Ascending aorta (tissue), 2 donors: ENCODE data around the gene ZNF564. TPM values are rescaled to one million over a fixed set of nuclear protein-coding genes. Genes with fewer than 3 reads are reported as not detected.

Source experiments
- DNase-seq, 2 donors: peaks; one replicate each; pipeline ENCODE4 v3.0.0-alpha.2; 2019; ENCODE audit warnings: low spot score in 2 of 2
- H3K27ac ChIP-seq, 2 donors: fragments of 200-600 bp; sonication (generic); one replicate each; pipeline ENCODE4 v1.5.1; 2016 to 2017; ENCODE audit warnings: mild to moderate bottlenecking in 1 of 2
- H3K27me3 ChIP-seq: fragments of 200-600 bp; sonication (generic); one replicate; pipeline ENCODE4 v1.5.1; 2017
- H3K36me3 ChIP-seq, 2 donors: fragments of 200-600 bp; sonication (generic); one replicate each; pipeline ENCODE4 v1.5.1; 2016
- H3K4me1 ChIP-seq, 2 donors: fragments of 200-600 bp; sonication (generic); one replicate each; pipeline ENCODE4 v1.5.1; 2016 to 2017; ENCODE audit warnings: mild to moderate bottlenecking in 1 of 2
- H3K4me3 ChIP-seq, 2 donors: fragments of 200-600 bp; sonication (generic); one replicate each; pipeline ENCODE4 v1.5.1; 2016 to 2017; ENCODE audit warnings: mild to moderate bottlenecking in 1 of 2
- H3K9me3 ChIP-seq, 2 donors: fragments of 200-600 bp; sonication (generic); one replicate each; pipeline ENCODE4 v1.5.1; 2016
- intact Hi-C: fragments of 100-400 bp; cut with DNase I; formaldehyde crosslinking; loops from one replicate; pipeline ENCODE4 v1.15.1; 2023
- total RNA-seq: library from RNA; depleted of rRNA; stranded (reverse); fragments of >200 nt; gene quantifications from one replicate; pipeline ENCODE4 v1.1.0, GENCODE V29; 2016
- TF ChIP-seq, protein P1 (sequence below), 3 experiments: fragments of 200-600 bp in 2 of 3; fragments of 450-650 bp in 1 of 3; sonication (generic) in 2 of 3; IDR thresholded peaks; one replicate each; pipeline ENCODE4 v1.5.1; 2016 to 2019; ENCODE audit warnings: antibody characterized with exemption in 3 of 3, mild to moderate bottlenecking in 1 of 3, moderate library complexity in 1 of 3

ZNF564 gene
- total RNA-seq, 1 donor from 2014 or later = 2.6 TPM

DNA sequence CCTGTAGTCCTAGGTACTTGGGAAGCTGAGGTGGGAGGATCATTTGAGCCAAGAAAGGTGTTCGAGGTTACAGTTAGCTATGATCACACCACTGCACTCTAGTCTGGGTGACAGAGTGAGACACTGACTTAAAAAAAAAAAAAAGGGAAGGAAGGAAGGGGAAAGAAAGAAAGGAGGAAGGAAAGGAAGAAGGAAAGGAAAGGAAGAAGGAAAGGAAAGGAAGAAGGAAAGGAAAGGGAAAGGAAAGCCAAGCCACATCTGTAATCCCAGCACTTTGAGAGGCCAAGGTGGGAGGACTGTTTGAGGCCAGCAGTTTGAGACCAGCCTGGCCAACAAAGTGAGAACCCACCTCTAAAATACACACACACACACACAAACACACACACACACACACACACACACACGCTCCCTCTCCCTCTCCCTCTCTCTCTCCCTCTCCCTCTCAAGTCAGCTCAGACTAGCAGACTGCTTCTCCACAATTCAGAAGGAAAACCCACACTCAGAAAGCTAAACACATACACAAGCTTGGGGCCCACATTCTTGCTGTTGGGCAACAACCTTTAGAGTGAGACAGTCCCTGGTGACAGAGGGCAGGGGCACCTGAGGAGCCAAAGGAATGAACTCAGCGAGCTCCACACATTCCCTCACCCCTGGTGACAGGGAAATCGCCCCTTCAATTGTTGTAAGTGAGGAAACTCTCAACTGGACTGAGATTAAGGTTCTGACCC lies 69.3 kb downstream of the ZNF564 start:
- H3K9me3 ChIP-seq = peaks cover 0 to 3% of the 10 kb centered on the region in 2 donors
- no peak overlapping the region for H3K4me3 ChIP-seq
- H3K4me1 ChIP-seq = peaks cover 0 to 15% of the 10 kb centered on the region in 2 donors
- intact Hi-C loops = loop anchor here (10.0 kb wide), 1 partner anchor 77 kb away; the partner anchor contains the start of gene ZNF799
- H3K36me3 ChIP-seq = no peaks in the 10 kb centered on the region
- no peak for DNase-seq
- TF ChIP-seq, protein P1, sequence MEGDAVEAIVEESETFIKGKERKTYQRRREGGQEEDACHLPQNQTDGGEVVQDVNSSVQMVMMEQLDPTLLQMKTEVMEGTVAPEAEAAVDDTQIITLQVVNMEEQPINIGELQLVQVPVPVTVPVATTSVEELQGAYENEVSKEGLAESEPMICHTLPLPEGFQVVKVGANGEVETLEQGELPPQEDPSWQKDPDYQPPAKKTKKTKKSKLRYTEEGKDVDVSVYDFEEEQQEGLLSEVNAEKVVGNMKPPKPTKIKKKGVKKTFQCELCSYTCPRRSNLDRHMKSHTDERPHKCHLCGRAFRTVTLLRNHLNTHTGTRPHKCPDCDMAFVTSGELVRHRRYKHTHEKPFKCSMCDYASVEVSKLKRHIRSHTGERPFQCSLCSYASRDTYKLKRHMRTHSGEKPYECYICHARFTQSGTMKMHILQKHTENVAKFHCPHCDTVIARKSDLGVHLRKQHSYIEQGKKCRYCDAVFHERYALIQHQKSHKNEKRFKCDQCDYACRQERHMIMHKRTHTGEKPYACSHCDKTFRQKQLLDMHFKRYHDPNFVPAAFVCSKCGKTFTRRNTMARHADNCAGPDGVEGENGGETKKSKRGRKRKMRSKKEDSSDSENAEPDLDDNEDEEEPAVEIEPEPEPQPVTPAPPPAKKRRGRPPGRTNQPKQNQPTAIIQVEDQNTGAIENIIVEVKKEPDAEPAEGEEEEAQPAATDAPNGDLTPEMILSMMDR (IDR thresholded peaks at IDR 0.05) = no peak
- H3K27me3 ChIP-seq = no peaks in the 10 kb centered on the region
- no peak overlapping the region for H3K27ac ChIP-seq

DNA sequence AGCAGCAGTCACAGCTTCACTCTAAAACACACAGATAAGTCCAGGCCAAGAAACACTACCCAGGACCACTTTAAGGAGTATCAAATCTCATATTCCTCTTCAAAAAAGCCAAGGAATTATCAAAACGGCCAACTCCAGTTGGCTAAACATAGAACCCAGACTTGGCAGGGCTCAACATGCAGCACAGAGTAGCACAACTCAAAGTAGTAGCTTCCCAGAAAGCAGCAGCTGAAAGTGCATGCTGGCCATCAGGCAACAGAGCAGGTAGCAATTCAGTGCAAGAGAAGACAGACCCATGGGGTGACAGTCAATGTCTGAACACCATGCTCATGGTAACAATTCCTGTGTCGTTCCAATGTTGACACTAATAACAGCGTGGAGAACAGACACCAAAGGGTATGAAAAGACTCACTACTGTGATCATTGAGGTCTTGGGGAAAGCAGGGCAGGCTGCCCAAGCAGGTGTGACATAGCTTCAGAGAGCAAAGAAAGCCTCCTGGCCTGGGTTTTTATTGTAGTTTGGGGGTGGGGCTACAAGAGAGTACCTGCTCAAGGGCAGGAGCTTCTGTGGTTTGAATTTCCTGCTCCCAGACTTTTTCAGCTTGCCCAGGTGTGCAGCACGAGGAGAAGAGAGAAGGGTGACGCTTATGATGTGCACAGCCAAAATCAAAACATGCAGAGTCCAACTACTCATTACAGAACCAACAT lies 72.9 kb downstream of the ZNF564 start:
- DNase-seq = no peak
- Histone ChIP-seq H3K4me3 (no peak overlapping the region), H3K27ac (no peak overlapping the region), H3K9me3 (peaks cover 0 to 29% of the 10 kb centered on the region in 2 donors), H3K36me3 (no peaks in the 10 kb centered on the region), H3K4me1 (peaks cover 0 to 4% of the 10 kb centered on the region in 2 donors), H3K27me3 (no peaks in the 10 kb centered on the region)
- intact Hi-C loops = no loop called here
- TF ChIP-seq, protein P1 (IDR thresholded peaks at IDR 0.05) = no peak

Other genes with a start within 250 kb of the ZNF564 start
- gene ZNF563, start 217.8 kb downstream of the ZNF564 start, total RNA-seq = not detected
- gene ZNF442, start 185.8 kb downstream of the ZNF564 start, total RNA-seq = 0.21 TPM
- 3.1 TPM for gene ZNF799, start 150.2 kb downstream of the ZNF564 start, total RNA-seq
- 4.0 TPM for gene ZNF443, start 110.5 kb downstream of the ZNF564 start, total RNA-seq
- gene ZNF709, start 66.7 kb downstream of the ZNF564 start, total RNA-seq = 3.4 TPM
- 27.8 TPM for gene ZNF490, start 59.3 kb upstream of the ZNF564 start, total RNA-seq
- gene ZNF791, start 59.4 kb upstream of the ZNF564 start, total RNA-seq = 6.9 TPM
- 36.3 TPM for gene MAN2B1, start 115.3 kb upstream of the ZNF564 start, total RNA-seq
- gene WDR83, start 115.3 kb upstream of the ZNF564 start, total RNA-seq = 12.0 TPM
- gene DHPS, start 130.4 kb upstream of the ZNF564 start, total RNA-seq = 160 TPM
- not detected for gene GNG14, start 136.5 kb upstream of the ZNF564 start, total RNA-seq
- 7.6 TPM for gene FBXW9, start 145.1 kb upstream of the ZNF564 start, total RNA-seq
- 82.6 TPM for gene TNPO2, start 172.4 kb upstream of the ZNF564 start, total RNA-seq
- gene TRIR, start 183.2 kb upstream of the ZNF564 start, total RNA-seq = 338 TPM
- 43.6 TPM for gene GET3, start 186.0 kb upstream of the ZNF564 start, total RNA-seq
- not detected for gene BEST2, start 200.3 kb upstream of the ZNF564 start, total RNA-seq
- gene HOOK2, start 224.1 kb upstream of the ZNF564 start, total RNA-seq = 58.5 TPM
- 3,581 TPM for gene JUNB, start 240.0 kb upstream of the ZNF564 start, total RNA-seq